ENCODE data around the gene CDC45. TPM values are rescaled to one million over a fixed set of nuclear protein-coding genes. Genes with fewer than 3 reads are reported as not detected.
A peak's percentile ranks its signal among the peaks of the same experiment; 100 is the strongest.

The CDC45 gene
- total RNA-seq, 1 donor, result 0.72 TPM

- H4K20me1 ChIP-seq (ENCODE audit: insufficient read depth, low read length), result peaks cover 9% of the 10 kb centered on the region
- TF ChIP-seq CTCF (IDR thresholded peaks at IDR 0.05; ENCODE audit: extremely low read depth, low read depth, low read length), result no peak
- H3K36me3 ChIP-seq (ENCODE audit: insufficient read depth, low read length), result peaks cover 41% of the 10 kb centered on the region
- peak within 1 kb of the TSS; percentile 91 for H3K4me3 ChIP-seq (ENCODE audit: insufficient read depth, low read length)
- H3K27ac ChIP-seq (ENCODE audit: low read depth, low read length), result peak within 1 kb of the TSS; percentile 87
- H2AFZ ChIP-seq (ENCODE audit: low read length), result peak within 1 kb of the TSS; percentile 90
- H3K27me3 ChIP-seq (ENCODE audit: insufficient read depth, low read length), result no peaks in the 10 kb centered on the region
- peaks cover 13% of the 10 kb centered on the region for H3K4me1 ChIP-seq (ENCODE audit: insufficient read depth, low read length)
- peak; percentile 99 for DNase-seq (ENCODE audit: insufficient read length, low spot score, missing footprints)
- no peaks in the 10 kb centered on the region for H3K9me3 ChIP-seq (ENCODE audit: low read depth, low read length)
- H3K79me2 ChIP-seq (ENCODE audit: insufficient read depth, low read length), result peaks cover 48% of the 10 kb centered on the region
- peak within 1 kb of the TSS; percentile 99 for H3K4me2 ChIP-seq (ENCODE audit: insufficient read depth, low read length)
These were observed 32.2 kb upstream of the CDC45 start, which contains the start of gene C22orf39 for GRCh38 chr22:19447330-19448075. Gene C22orf39 (minus strand): TSS chr22:19447711. CDS start chr22:19447688, 23 bp downstream.

- Histone ChIP-seq H3K4me3 (ENCODE audit: insufficient read depth, low read length) (peak overlapping the region; percentile 91), H3K27me3 (ENCODE audit: insufficient read depth, low read length) (no peaks in the 10 kb centered on the region), H3K4me1 (ENCODE audit: insufficient read depth, low read length) (peaks cover 13% of the 10 kb centered on the region), H4K20me1 (ENCODE audit: insufficient read depth, low read length) (peaks cover 9% of the 10 kb centered on the region), H2AFZ (ENCODE audit: low read length) (peak overlapping the region; percentile 90), H3K79me2 (ENCODE audit: insufficient read depth, low read length) (peaks cover 42% of the 10 kb centered on the region), H3K36me3 (ENCODE audit: insufficient read depth, low read length) (peaks cover 46% of the 10 kb centered on the region), H3K4me2 (ENCODE audit: insufficient read depth, low read length) (peak overlapping the region; percentile 99), H3K27ac (ENCODE audit: low read depth, low read length) (peak overlapping the region; percentile 87), H3K9me3 (ENCODE audit: low read depth, low read length) (no peaks in the 10 kb centered on the region)
- peak; percentile 97 for DNase-seq (ENCODE audit: insufficient read length, low spot score, missing footprints)
- TF ChIP-seq CTCF (IDR thresholded peaks at IDR 0.05; ENCODE audit: extremely low read depth, low read depth, low read length), result no peak
These were observed 31.6 kb upstream of the CDC45 start for GRCh38 chr22:19448076-19448607.

GRCh38 chr22:19448739-19449421 lies 30.8 kb upstream of the CDC45 start:
- Histone ChIP-seq H3K4me1 (ENCODE audit: insufficient read depth, low read length) (peaks cover 13% of the 10 kb centered on the region), H4K20me1 (ENCODE audit: insufficient read depth, low read length) (peaks cover 8% of the 10 kb centered on the region), H3K79me2 (ENCODE audit: insufficient read depth, low read length) (peaks cover 35% of the 10 kb centered on the region), H3K4me3 (ENCODE audit: insufficient read depth, low read length) (no peak overlapping the region), H2AFZ (ENCODE audit: low read length) (no peak overlapping the region), H3K9me3 (ENCODE audit: low read depth, low read length) (no peaks in the 10 kb centered on the region), H3K4me2 (ENCODE audit: insufficient read depth, low read length) (peak overlapping the region; percentile 99), H3K27ac (ENCODE audit: low read depth, low read length) (no peak overlapping the region), H3K36me3 (ENCODE audit: insufficient read depth, low read length) (peaks cover 46% of the 10 kb centered on the region), H3K27me3 (ENCODE audit: insufficient read depth, low read length) (no peaks in the 10 kb centered on the region)
- no peak for TF ChIP-seq CTCF (IDR thresholded peaks at IDR 0.05; ENCODE audit: extremely low read depth, low read depth, low read length)
- DNase-seq (ENCODE audit: insufficient read length, low spot score, missing footprints), result no peak

- H3K4me2 ChIP-seq (ENCODE audit: insufficient read depth, low read length), result no peak overlapping the region
- no peak overlapping the region for H3K4me3 ChIP-seq (ENCODE audit: insufficient read depth, low read length)
- peaks cover 3% of the 10 kb centered on the region for H4K20me1 ChIP-seq (ENCODE audit: insufficient read depth, low read length)
- H3K27ac ChIP-seq (ENCODE audit: low read depth, low read length), result no peak overlapping the region
- DNase-seq (ENCODE audit: insufficient read length, low spot score, missing footprints), result no peak
- H3K4me1 ChIP-seq (ENCODE audit: insufficient read depth, low read length), result peaks cover 13% of the 10 kb centered on the region
- H3K36me3 ChIP-seq (ENCODE audit: insufficient read depth, low read length), result peaks cover 46% of the 10 kb centered on the region
- H3K79me2 ChIP-seq (ENCODE audit: insufficient read depth, low read length), result peaks cover 30% of the 10 kb centered on the region
- no peak for TF ChIP-seq CTCF (IDR thresholded peaks at IDR 0.05; ENCODE audit: extremely low read depth, low read depth, low read length)
- no peaks in the 10 kb centered on the region for H3K9me3 ChIP-seq (ENCODE audit: low read depth, low read length)
- H3K27me3 ChIP-seq (ENCODE audit: insufficient read depth, low read length), result no peaks in the 10 kb centered on the region
- H2AFZ ChIP-seq (ENCODE audit: low read length), result no peak overlapping the region
These were observed 30.3 kb upstream of the CDC45 start for GRCh38 chr22:19449422-19449767.
